Measurements from ENCODE around the gene COMP. TPM values are rescaled to one million over a fixed set of nuclear protein-coding genes. Genes with fewer than 3 reads are reported as not detected.
"Not testable (repeated sequence)": the region's sequence is repeated elsewhere in the genome, so short reads cannot be mapped to it uniquely, and the experiment has no call there.

Gene COMP
- total RNA-seq, 1 experiment from 2014 or later: 0.13 TPM

GRCh38 chr19:18817574-18817973, 26.5 kb upstream of the COMP start:
- ATAC-seq (no peak), DNase-seq (ENCODE audit: low spot score) (no peak)
- no peaks in the 10 kb centered on the region for H3K4me1 Mint-ChIP-seq
- H3K27me3 Mint-ChIP-seq (ENCODE audit: low read depth): peaks cover 69% of the 10 kb centered on the region
- TF ChIP-seq PREB (CRISPR knock-in tag; IDR thresholded peaks at IDR 0.05; ENCODE audit: borderline replicate concordance): no peak
- TF ChIP-seq FOXK1 (CRISPR knock-in tag; IDR thresholded peaks at IDR 0.05): no peak
- no peak for TF ChIP-seq ZNF281 (CRISPR knock-in tag; IDR thresholded peaks at IDR 0.05)
- TF ChIP-seq OVOL2 (CRISPR knock-in tag; IDR thresholded peaks at IDR 0.05; ENCODE audit: borderline replicate concordance): no peak
- TF ChIP-seq ZBTB43 (CRISPR knock-in tag; IDR thresholded peaks at IDR 0.05): no peak
- no peak for TF ChIP-seq GRHL2 (CRISPR knock-in tag; IDR thresholded peaks at IDR 0.05; ENCODE audit: insufficient replicate concordance, severe bottlenecking)
- no peak for TF ChIP-seq EMX1 (CRISPR knock-in tag; IDR thresholded peaks at IDR 0.05)
- no peak for TF ChIP-seq MAX (CRISPR knock-in tag; IDR thresholded peaks at IDR 0.05)
- TF ChIP-seq USF1 (CRISPR knock-in tag; IDR thresholded peaks at IDR 0.05): no peak
- TF ChIP-seq ATF6 (CRISPR knock-in tag; IDR thresholded peaks at IDR 0.05): no peak
- TF ChIP-seq AR (CRISPR knock-in tag; IDR thresholded peaks at IDR 0.05): no peak
- no peak for TF ChIP-seq JAZF1 (CRISPR knock-in tag; IDR thresholded peaks at IDR 0.05)
- no peak for TF ChIP-seq ZNF512 (CRISPR knock-in tag; IDR thresholded peaks at IDR 0.05; ENCODE audit: borderline replicate concordance)
- TF ChIP-seq ZNF425 (CRISPR knock-in tag; conservative IDR thresholded peaks at IDR 0.05): no peak
- TF ChIP-seq TP53 (CRISPR knock-in tag; IDR thresholded peaks at IDR 0.05): no peak
- no peak overlapping the region for H3K27ac Mint-ChIP-seq
- no peak overlapping the region for H3K4me3 Mint-ChIP-seq
- POLR2A ChIA-PET: no interaction called here
- no peaks in the 10 kb centered on the region for H3K36me3 Mint-ChIP-seq
- CTCF ChIA-PET: no interaction called here
- no peaks in the 10 kb centered on the region for H3K9me3 Mint-ChIP-seq

GRCh38 chr19:18816645-18817044, 25.5 kb upstream of the COMP start:
- ChIA-PET POLR2A (interaction anchor here (0.6 kb wide), 1 partner anchor 913 kb away, joined by 3 read pairs; no protein-coding TSS in a partner anchor), CTCF (interaction anchor here (0.6 kb wide), 1 partner anchor 30 kb away, joined by 3 read pairs; no protein-coding TSS in a partner anchor)
- H3K36me3 Mint-ChIP-seq; ATAC-seq; H3K4me1 Mint-ChIP-seq; H3K27ac Mint-ChIP-seq; H3K9me3 Mint-ChIP-seq; DNase-seq (ENCODE audit: low spot score); H3K4me3 Mint-ChIP-seq: not testable (repeated sequence)
- peaks cover 71% of the 10 kb centered on the region for H3K27me3 Mint-ChIP-seq (ENCODE audit: low read depth)

Measured in WTC11 (cell line).